Keratinocyte (primary cell): ENCODE data around the gene KRTAP20-1.

Experiments
- EZH2 ChIP-seq: IDR thresholded peaks from one replicate; pipeline ENCODE4 v1.6.1; 2012; ENCODE audit warnings: inconsistent platforms, mild to moderate bottlenecking, low read length, moderate library complexity
- TF ChIP-seq, protein P1 (sequence below), 3 experiments: IDR thresholded peaks in 1 of 3; conservative IDR thresholded peaks in 1 of 3; optimal IDR thresholded peaks in 1 of 3; 2 replicates in 2 of 3; 3 replicates in 1 of 3; pipeline versions ENCODE3 to v1.5.1; 2011; ENCODE audit warnings: low read length in 3 of 3, mild to moderate bottlenecking in 3 of 3, moderate library complexity in 2 of 3, control low read depth in 1 of 3, inconsistent platforms in 1 of 3; ENCODE audit not compliant: insufficient read depth in 2 of 3; ENCODE audit errors: extremely low read depth in 1 of 3

DNA sequence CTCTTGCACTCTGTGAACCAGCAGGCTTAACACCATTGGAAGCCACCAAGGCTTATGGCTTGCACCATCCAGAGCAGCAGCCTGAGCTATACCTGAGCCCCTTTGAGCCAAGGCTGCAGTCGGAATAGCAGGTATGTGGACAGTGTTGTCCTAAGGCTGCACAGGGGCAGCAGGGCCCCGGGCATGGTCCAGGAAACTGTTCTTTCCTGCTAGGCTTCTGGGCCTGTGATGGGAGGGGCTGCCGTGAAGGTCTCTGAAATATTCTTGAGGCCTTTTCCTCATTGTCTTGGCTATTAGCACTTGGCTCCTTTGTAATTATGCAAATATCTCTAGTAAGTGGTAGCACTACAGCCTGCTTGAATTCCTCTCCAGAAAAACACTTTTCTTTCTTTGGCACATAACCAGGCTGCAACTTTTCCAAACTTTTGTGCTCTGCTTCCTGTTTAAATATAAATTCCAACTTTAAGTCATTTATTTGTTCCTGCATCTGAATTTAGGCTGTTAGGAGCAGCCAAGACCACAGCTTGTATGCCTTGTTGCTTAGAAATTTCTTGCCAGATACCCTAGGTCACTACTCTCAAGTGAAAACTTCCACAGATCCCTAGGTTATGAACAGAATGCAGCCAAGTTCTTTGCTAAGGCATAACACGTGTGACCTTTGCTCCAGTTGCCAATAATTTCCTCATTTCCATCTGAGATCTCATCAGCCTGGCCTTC lies 9.4 kb downstream of the KRTAP20-1 start:
- TF ChIP-seq, protein P1, sequence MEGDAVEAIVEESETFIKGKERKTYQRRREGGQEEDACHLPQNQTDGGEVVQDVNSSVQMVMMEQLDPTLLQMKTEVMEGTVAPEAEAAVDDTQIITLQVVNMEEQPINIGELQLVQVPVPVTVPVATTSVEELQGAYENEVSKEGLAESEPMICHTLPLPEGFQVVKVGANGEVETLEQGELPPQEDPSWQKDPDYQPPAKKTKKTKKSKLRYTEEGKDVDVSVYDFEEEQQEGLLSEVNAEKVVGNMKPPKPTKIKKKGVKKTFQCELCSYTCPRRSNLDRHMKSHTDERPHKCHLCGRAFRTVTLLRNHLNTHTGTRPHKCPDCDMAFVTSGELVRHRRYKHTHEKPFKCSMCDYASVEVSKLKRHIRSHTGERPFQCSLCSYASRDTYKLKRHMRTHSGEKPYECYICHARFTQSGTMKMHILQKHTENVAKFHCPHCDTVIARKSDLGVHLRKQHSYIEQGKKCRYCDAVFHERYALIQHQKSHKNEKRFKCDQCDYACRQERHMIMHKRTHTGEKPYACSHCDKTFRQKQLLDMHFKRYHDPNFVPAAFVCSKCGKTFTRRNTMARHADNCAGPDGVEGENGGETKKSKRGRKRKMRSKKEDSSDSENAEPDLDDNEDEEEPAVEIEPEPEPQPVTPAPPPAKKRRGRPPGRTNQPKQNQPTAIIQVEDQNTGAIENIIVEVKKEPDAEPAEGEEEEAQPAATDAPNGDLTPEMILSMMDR (optimal IDR thresholded peaks at IDR 0.05 in 1 of 3, IDR thresholded peaks at IDR 0.05 in 1 of 3, conservative IDR thresholded peaks at IDR 0.05 in 1 of 3; ENCODE audit: extremely low read depth in 1 of 3, insufficient read depth in 2 of 3, low read length in 3 of 3), result no peak
- TF ChIP-seq EZH2, result no peak
